IMR-90 (cell line): Measurements from ENCODE around the gene WDR53. TPM values are rescaled to one million over a fixed set of nuclear protein-coding genes. Genes with fewer than 3 reads are reported as not detected.
"Not testable (repeated sequence)": the region's sequence is repeated elsewhere in the genome, so short reads cannot be mapped to it uniquely, and the experiment has no call there.

Experiments
- ATAC-seq: fragments of 200-7000 bp; cut with Tn5 transposase; 2 replicates; pipeline ENCODE4 v1.9.1; 2020; ENCODE audit warnings: low read depth, mild to moderate bottlenecking, moderate library complexity
- BruUV-seq: library from RNA; stranded (reverse); fragments of 400-500 nt; replicated peaks from 2 replicates; lab custom pipeline; 2021; lab: Mats Ljungman, UMichigan
- CTCF ChIA-PET: fragments of 300-600 bp; formaldehyde crosslinking; extraction: SDS; loops from one replicate; lab custom pipeline; 2021; ENCODE audit warnings: antibody characterized with exemption; lab: Yijun Ruan, JAX
- POLR2A ChIA-PET: fragments of 300-600 bp; sonication (Branson Sonifier 250); formaldehyde crosslinking; loops from one replicate; lab custom pipeline; 2022; ENCODE audit warnings: antibody characterized with exemption; ENCODE audit not compliant: unreplicated experiment; lab: Charles Lee
- DNase-seq: peaks from one replicate; pipeline ENCODE4 v3.0.0; 2013
- H2AFZ ChIP-seq: replicated peaks from 2 replicates; pipeline ENCODE3; 2013; ENCODE audit warnings: low read length, mild to moderate bottlenecking; ENCODE audit not compliant: poor library complexity
- H2AK5ac ChIP-seq: 2 replicates; pipeline ENCODE4 v1.6.1; 2013; ENCODE audit warnings: low read depth, low read length, inconsistent platforms
- H2AK9ac ChIP-seq: replicated peaks from 2 replicates; pipeline ENCODE3; 2013; ENCODE audit warnings: mild to moderate bottlenecking, low read depth, low read length, moderate library complexity; ENCODE audit not compliant: poor library complexity
- H2BK120ac ChIP-seq: 2 replicates; pipeline ENCODE4 v1.6.1; 2013; ENCODE audit warnings: low read depth, low read length, inconsistent platforms
- H2BK15ac ChIP-seq: 3 replicates; pipeline ENCODE4 v1.6.1; 2013; ENCODE audit warnings: low read depth, low read length, inconsistent platforms
- H2BK20ac ChIP-seq: 2 replicates; pipeline ENCODE4 v1.6.1; 2013; ENCODE audit warnings: low read depth, mild to moderate bottlenecking, inconsistent platforms, low read length, moderate library complexity
- H2BK5ac ChIP-seq: 2 replicates; pipeline ENCODE4 v1.6.1; 2013; ENCODE audit warnings: mild to moderate bottlenecking, low read depth, low read length, inconsistent platforms; ENCODE audit not compliant: poor library complexity, severe bottlenecking
- H3K14ac ChIP-seq: replicated peaks from 2 replicates; pipeline ENCODE4 v1.6.1; 2013; ENCODE audit warnings: low read depth, low read length, inconsistent platforms
- H3K18ac ChIP-seq: 2 replicates; pipeline ENCODE4 v1.6.1; 2013; ENCODE audit warnings: low read depth, low read length, control low read depth
- H3K23ac ChIP-seq: 2 replicates; pipeline ENCODE4 v1.6.1; 2013; ENCODE audit warnings: low read depth, low read length, inconsistent platforms
- H3K27ac ChIP-seq: 2 replicates; pipeline ENCODE4 v1.5.1; 2013; ENCODE audit warnings: mild to moderate bottlenecking, control low read depth, low read length; ENCODE audit not compliant: insufficient read depth
- H3K27me3 ChIP-seq: 2 replicates; pipeline ENCODE4 v1.6.1; 2013; ENCODE audit warnings: low read length; ENCODE audit not compliant: control insufficient read depth, insufficient read depth
- H3K36me3 ChIP-seq: 2 replicates; pipeline ENCODE4 v1.6.1; 2013; ENCODE audit warnings: low read length, mixed read lengths; ENCODE audit not compliant: control insufficient read depth, insufficient read depth
- H3K4ac ChIP-seq: 2 replicates; pipeline ENCODE4 v1.6.1; 2013; ENCODE audit warnings: low read depth, low read length, inconsistent platforms
- H3K4me1 ChIP-seq: 2 replicates; pipeline ENCODE4 v1.6.1; 2013; ENCODE audit warnings: low read length, mixed read lengths; ENCODE audit not compliant: control insufficient read depth, insufficient read depth
- H3K4me2 ChIP-seq: 2 replicates; pipeline ENCODE4 v1.6.1; 2013; ENCODE audit warnings: low read depth, mild to moderate bottlenecking, control low read depth, low read length, moderate library complexity
- H3K4me3 ChIP-seq: 2 replicates; pipeline ENCODE4 v1.5.1; 2013; ENCODE audit warnings: low read depth, mild to moderate bottlenecking, control low read depth, low read length, moderate library complexity; ENCODE audit not compliant: insufficient read depth
- H3K56ac ChIP-seq: 2 replicates; pipeline ENCODE4 v1.6.1; 2013; ENCODE audit warnings: low read length, inconsistent platforms; ENCODE audit not compliant: insufficient read depth; ENCODE audit errors: extremely low read depth
- H3K79me1 ChIP-seq, 2 experiments: 2 replicates each; pipeline ENCODE4 v1.6.1; 2013; ENCODE audit warnings: low read length in 2 of 2, inconsistent platforms in 1 of 2, low read depth in 1 of 2
- H3K9ac ChIP-seq: 2 replicates; pipeline ENCODE4 v1.6.1; 2013; ENCODE audit warnings: low read depth, low read length, control low read depth
- H3K9me1 ChIP-seq: 2 replicates; pipeline ENCODE4 v1.6.1; 2013; ENCODE audit warnings: low read length, inconsistent platforms; ENCODE audit not compliant: insufficient read depth
- H3K9me3 ChIP-seq: 2 replicates; pipeline ENCODE4 v1.6.1; 2013; ENCODE audit warnings: low read length; ENCODE audit not compliant: control insufficient read depth, insufficient read depth
- H4K20me1 ChIP-seq: 2 replicates; pipeline ENCODE4 v1.6.1; 2013; ENCODE audit warnings: low read length, inconsistent platforms; ENCODE audit not compliant: insufficient read depth
- H4K5ac ChIP-seq: 2 replicates; pipeline ENCODE4 v1.6.1; 2013; ENCODE audit warnings: mild to moderate bottlenecking, low read depth, low read length, control low read depth
- H4K8ac ChIP-seq, 2 experiments: 2 replicates each; pipeline ENCODE4 v1.6.1; 2013; ENCODE audit warnings: low read depth in 2 of 2, low read length in 2 of 2, control low read depth in 1 of 2, inconsistent platforms in 1 of 2
- H4K91ac ChIP-seq: 2 replicates; pipeline ENCODE4 v1.6.1; 2013; ENCODE audit warnings: low read depth, low read length, inconsistent platforms; ENCODE audit not compliant: insufficient read depth
- WGBS, 2 experiments: methylation state at CpG; one replicate each; pipeline versions ENCODE4 v1.1.5 to v1.1.7; 2013; ENCODE audit warnings: missing lambda C conversion rate in 2 of 2; ENCODE audit not compliant: insufficient read length in 1 of 2; ENCODE audit errors: extremely low coverage in 2 of 2; 5-methylcytosine and 5-hydroxymethylcytosine counted together
- dilution Hi-C: fragments of 300-500 bp; cut with HindIII; formaldehyde crosslinking; loops from one replicate; pipeline ENCODE4 v1.14.3; 2018; ENCODE audit warnings: low sequenced_read_pairs; ENCODE audit not compliant: unreplicated experiment
- in situ Hi-C: fragments of 300-500 bp; cut with MboI; formaldehyde crosslinking; loops from 3 replicates; pipeline ENCODE4 v1.14.3; 2019; ENCODE audit warnings: low sequenced_read_pairs, inconsistent platforms, mixed read lengths
- intact Hi-C: fragments of 100-400 bp; cut with micrococcal nuclease; formaldehyde crosslinking; loops from 2 replicates; pipeline ENCODE4 v1.10.0; 2022
- polyA plus RNA-seq, 3 experiments: library from polyadenylated mRNA; depleted of rRNA; stranded (reverse); fragments of >200 nt; gene quantifications; 2 replicates each; pipeline ENCODE4 v1.2.3, GENCODE V29; 2012; ENCODE audit warnings: low replicate concordance in 1 of 3
- total RNA-seq: library from RNA; depleted of rRNA; stranded (reverse); fragments of >200 nt; gene quantifications from 2 replicates; pipeline ENCODE4 v1.2.3, GENCODE V29; 2012

WDR53 gene
- total and polyA plus RNA-seq, 2 of the 4 experiments (the other 2 are of a cell fraction), result 5.7 to 5.9 TPM

DNA sequence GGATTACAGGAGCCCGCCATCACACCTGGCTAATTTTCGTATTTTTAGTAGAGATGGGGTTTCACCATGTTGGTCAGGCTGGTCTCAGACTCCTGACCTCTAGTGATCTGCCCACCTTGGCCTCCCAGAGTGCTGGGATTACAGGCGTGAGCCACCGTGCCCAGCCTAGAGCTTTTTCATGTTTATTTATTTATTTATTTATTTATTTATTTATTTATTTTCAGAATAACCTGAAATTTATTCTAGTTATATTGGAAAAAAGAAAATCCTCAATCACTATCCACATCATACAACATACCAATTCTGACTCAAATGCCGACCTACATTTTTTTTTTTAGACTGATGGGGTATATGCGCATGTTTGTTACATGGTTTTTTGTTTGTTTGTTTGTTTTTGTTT is 46.9 kb upstream of the WDR53 start:
- H3K79me1 ChIP-seq, H3K56ac ChIP-seq, DNase-seq, H4K8ac ChIP-seq, POLR2A ChIA-PET, H2AFZ ChIP-seq, H3K14ac ChIP-seq, H4K91ac ChIP-seq, H4K20me1 ChIP-seq, dilution Hi-C loops, H3K4ac ChIP-seq, H3K36me3 ChIP-seq, H2AK5ac ChIP-seq, H3K27ac ChIP-seq, H2BK120ac ChIP-seq, H2BK20ac ChIP-seq, H3K27me3 ChIP-seq, H2BK15ac ChIP-seq, H3K4me2 ChIP-seq, H3K4me3 ChIP-seq, CTCF ChIA-PET, H3K4me1 ChIP-seq, H3K9ac ChIP-seq, ATAC-seq, H3K9me1 ChIP-seq, H3K23ac ChIP-seq, H2AK9ac ChIP-seq, H4K5ac ChIP-seq, H3K18ac ChIP-seq, H3K9me3 ChIP-seq, H2BK5ac ChIP-seq, BruUV-seq, intact Hi-C loops: not testable (repeated sequence)
- in situ Hi-C loops, result loop anchor here (25.0 kb wide), 1 partner anchor 347 kb away; the partner anchor contains the start of gene PIGZ
- 100% methylated on average over 1 of the region's 6 CpGs; no CpG with 5 or more reads in 1 of the 2 experiments for WGBS, 2 experiments
